Activated CD4-positive, alpha-beta T cell treated with anti-CD3 and anti-CD28 coated beads, Interleukin-2, amount 10 ng/mL, durations not matched to agents 24 days and 14 days (primary cell): ENCODE results near the gene SRGAP1. TPM values are rescaled to one million over a fixed set of nuclear protein-coding genes. Genes with fewer than 3 reads are reported as not detected.
A peak's percentile ranks its signal among the peaks of the same experiment; 100 is the strongest.

Experiments used
- DNase-seq: peaks from one replicate; pipeline ENCODE4 v3.0.0; 2022
- H3K27ac Mint-ChIP-seq: one replicate; pipeline ENCODE4 v1.8.0; 2022; ENCODE audit warnings: mild to moderate bottlenecking, mixed read lengths
- H3K27me3 Mint-ChIP-seq: one replicate; pipeline ENCODE4 v1.8.0; 2022; ENCODE audit warnings: mixed read lengths
- H3K36me3 Mint-ChIP-seq: one replicate; pipeline ENCODE4 v1.8.0; 2022; ENCODE audit warnings: low read depth, mild to moderate bottlenecking, mixed read lengths
- H3K4me1 Mint-ChIP-seq: one replicate; pipeline ENCODE4 v1.8.0; 2021; ENCODE audit warnings: mixed read lengths
- H3K4me3 Mint-ChIP-seq: one replicate; pipeline ENCODE4 v1.8.0; 2022; ENCODE audit warnings: mild to moderate bottlenecking, moderate library complexity, mixed read lengths
- H3K9me3 Mint-ChIP-seq: one replicate; pipeline ENCODE4 v1.8.0; 2021; ENCODE audit warnings: mixed read lengths
- intact Hi-C: fragments of 100-400 bp; cut with micrococcal nuclease; formaldehyde crosslinking; loops from one replicate; pipeline ENCODE4 v1.15.1; 2023
- total RNA-seq: library from RNA; stranded (reverse); gene quantifications from 2 replicates; pipeline ENCODE4 v1.2.3, GENCODE V29; 2022

SRGAP1 gene
- 0.16 and 0.21 TPM in 2 replicates for total RNA-seq

- intact Hi-C loops: loop anchor here (1.0 to 5.0 kb wide), 4 partner anchors 67 to 543 kb away; partner anchors contain the start of genes KICS2 and RXYLT1
- peak; percentile 59 for DNase-seq
- Mint-ChIP-seq H3K36me3 (no peaks in the 10 kb centered on the region), H3K27me3 (peaks cover 44% of the 10 kb centered on the region), H3K4me3 (peak within 1 kb of the TSS; percentile 82), H3K9me3 (no peaks in the 10 kb centered on the region), H3K27ac (no peak within 1 kb of the TSS), H3K4me1 (peaks cover 8% of the 10 kb centered on the region)
Observed at GRCh38 chr12:63844391-63845341, at the start of gene SRGAP1. Gene SRGAP1 (plus strand): TSS chr12:63844700. CDS start chr12:63844817, 117 bp downstream.

GRCh38 chr12:63795032-63795687 lies 49.3 kb upstream of the SRGAP1 start:
- Mint-ChIP-seq H3K4me3 (no peak overlapping the region), H3K27ac (no peak overlapping the region), H3K4me1 (no peaks in the 10 kb centered on the region), H3K27me3 (no peaks in the 10 kb centered on the region), H3K9me3 (no peaks in the 10 kb centered on the region), H3K36me3 (peaks cover 16% of the 10 kb centered on the region)
- DNase-seq: peak; percentile 31
- intact Hi-C loops: no loop called here

GRCh38 chr12:63795944-63796343 lies 48.6 kb upstream of the SRGAP1 start:
- Mint-ChIP-seq H3K4me3 (no peak overlapping the region), H3K4me1 (no peaks in the 10 kb centered on the region), H3K27me3 (no peaks in the 10 kb centered on the region), H3K36me3 (peaks cover 8% of the 10 kb centered on the region), H3K9me3 (no peaks in the 10 kb centered on the region), H3K27ac (peak overlapping the region; percentile 18)
- intact Hi-C loops: no loop called here
- DNase-seq: peak; percentile 38

GRCh38 chr12:63802012-63802608 lies 42.4 kb upstream of the SRGAP1 start:
- peaks cover 1% of the 10 kb centered on the region for H3K4me1 Mint-ChIP-seq
- intact Hi-C loops: loop anchor here (5.0 kb wide), 2 partner anchors 130 to 380 kb away; no protein-coding TSS in a partner anchor
- peaks cover 3% of the 10 kb centered on the region for H3K36me3 Mint-ChIP-seq
- no peak overlapping the region for H3K27ac Mint-ChIP-seq
- no peak overlapping the region for H3K4me3 Mint-ChIP-seq
- H3K27me3 Mint-ChIP-seq: no peaks in the 10 kb centered on the region
- DNase-seq: peak; percentile 55
- H3K9me3 Mint-ChIP-seq: no peaks in the 10 kb centered on the region

- intact Hi-C loops: loop anchor here (2.0 to 5.0 kb wide), 3 partner anchors 132 to 702 kb away; no protein-coding TSS in a partner anchor
- no peak for DNase-seq
- Mint-ChIP-seq H3K4me1 (peaks cover 6% of the 10 kb centered on the region), H3K9me3 (no peaks in the 10 kb centered on the region), H3K27me3 (no peaks in the 10 kb centered on the region), H3K36me3 (peaks cover 10% of the 10 kb centered on the region), H3K4me3 (no peak overlapping the region), H3K27ac (no peak overlapping the region)
Observed at GRCh38 chr12:63804746-63805145, 39.8 kb upstream of the SRGAP1 start.

- peak; percentile 27 for DNase-seq
- intact Hi-C loops: loop anchor here (2.0 kb wide), 1 partner anchor 703 kb away; no protein-coding TSS in a partner anchor
- H3K27me3 Mint-ChIP-seq: no peaks in the 10 kb centered on the region
- peaks cover 11% of the 10 kb centered on the region for H3K36me3 Mint-ChIP-seq
- peaks cover 7% of the 10 kb centered on the region for H3K4me1 Mint-ChIP-seq
- no peak overlapping the region for H3K4me3 Mint-ChIP-seq
- H3K9me3 Mint-ChIP-seq: no peaks in the 10 kb centered on the region
- no peak overlapping the region for H3K27ac Mint-ChIP-seq
Observed at GRCh38 chr12:63805704-63806672, 38.5 kb upstream of the SRGAP1 start.

- peak; percentile 40 for DNase-seq
- Mint-ChIP-seq H3K4me1 (peaks cover 13% of the 10 kb centered on the region), H3K36me3 (peaks cover 11% of the 10 kb centered on the region), H3K27me3 (no peaks in the 10 kb centered on the region), H3K9me3 (no peaks in the 10 kb centered on the region), H3K27ac (no peak overlapping the region), H3K4me3 (no peak overlapping the region)
- intact Hi-C loops: no loop called here
Observed at GRCh38 chr12:63808631-63809030, 35.9 kb upstream of the SRGAP1 start.

GRCh38 chr12:63809566-63809965 lies 34.9 kb upstream of the SRGAP1 start:
- H3K4me1 Mint-ChIP-seq: peaks cover 17% of the 10 kb centered on the region
- intact Hi-C loops: no loop called here
- H3K27ac Mint-ChIP-seq: no peak overlapping the region
- no peak overlapping the region for H3K4me3 Mint-ChIP-seq
- peaks cover 11% of the 10 kb centered on the region for H3K36me3 Mint-ChIP-seq
- no peaks in the 10 kb centered on the region for H3K9me3 Mint-ChIP-seq
- peak; percentile 53 for DNase-seq
- H3K27me3 Mint-ChIP-seq: no peaks in the 10 kb centered on the region

- no peak overlapping the region for H3K27ac Mint-ChIP-seq
- no peaks in the 10 kb centered on the region for H3K27me3 Mint-ChIP-seq
- peaks cover 31% of the 10 kb centered on the region for H3K4me1 Mint-ChIP-seq
Observed at GRCh38 chr12:63811334-63811733, 33.2 kb upstream of the SRGAP1 start.

GRCh38 chr12:63811755-63812154 lies 32.7 kb upstream of the SRGAP1 start:
- Mint-ChIP-seq H3K9me3 (peaks cover 4% of the 10 kb centered on the region), H3K27me3 (no peaks in the 10 kb centered on the region), H3K4me1 (peaks cover 31% of the 10 kb centered on the region), H3K4me3 (no peak overlapping the region), H3K36me3 (peaks cover 7% of the 10 kb centered on the region), H3K27ac (peak overlapping the region; percentile 50)
- intact Hi-C loops: no loop called here
- DNase-seq: no peak

More at GRCh38 chr12:63811334-63811733, 33.2 kb upstream of the SRGAP1 start:
- Mint-ChIP-seq H3K9me3 (peaks cover 3% of the 10 kb centered on the region), H3K4me3 (no peak overlapping the region), H3K36me3 (peaks cover 7% of the 10 kb centered on the region)
- no peak for DNase-seq
- intact Hi-C loops: no loop called here

- Mint-ChIP-seq H3K9me3 (peaks cover 10% of the 10 kb centered on the region), H3K36me3 (peaks cover 5% of the 10 kb centered on the region), H3K27me3 (peaks cover 1% of the 10 kb centered on the region), H3K27ac (peak overlapping the region; percentile 80), H3K4me1 (peaks cover 31% of the 10 kb centered on the region), H3K4me3 (peak overlapping the region; percentile 62)
- intact Hi-C loops: no loop called here
- DNase-seq: no peak
Observed at GRCh38 chr12:63814146-63814772, 30.2 kb upstream of the SRGAP1 start.

GRCh38 chr12:63815482-63815852 lies 29.0 kb upstream of the SRGAP1 start:
- DNase-seq: no peak
- Mint-ChIP-seq H3K27ac (peak overlapping the region; percentile 17), H3K9me3 (peaks cover 18% of the 10 kb centered on the region), H3K27me3 (peaks cover 6% of the 10 kb centered on the region), H3K4me1 (peaks cover 26% of the 10 kb centered on the region), H3K4me3 (no peak overlapping the region), H3K36me3 (no peaks in the 10 kb centered on the region)
- intact Hi-C loops: no loop called here
